ENCODE results near the gene ABCC1.

DNA sequence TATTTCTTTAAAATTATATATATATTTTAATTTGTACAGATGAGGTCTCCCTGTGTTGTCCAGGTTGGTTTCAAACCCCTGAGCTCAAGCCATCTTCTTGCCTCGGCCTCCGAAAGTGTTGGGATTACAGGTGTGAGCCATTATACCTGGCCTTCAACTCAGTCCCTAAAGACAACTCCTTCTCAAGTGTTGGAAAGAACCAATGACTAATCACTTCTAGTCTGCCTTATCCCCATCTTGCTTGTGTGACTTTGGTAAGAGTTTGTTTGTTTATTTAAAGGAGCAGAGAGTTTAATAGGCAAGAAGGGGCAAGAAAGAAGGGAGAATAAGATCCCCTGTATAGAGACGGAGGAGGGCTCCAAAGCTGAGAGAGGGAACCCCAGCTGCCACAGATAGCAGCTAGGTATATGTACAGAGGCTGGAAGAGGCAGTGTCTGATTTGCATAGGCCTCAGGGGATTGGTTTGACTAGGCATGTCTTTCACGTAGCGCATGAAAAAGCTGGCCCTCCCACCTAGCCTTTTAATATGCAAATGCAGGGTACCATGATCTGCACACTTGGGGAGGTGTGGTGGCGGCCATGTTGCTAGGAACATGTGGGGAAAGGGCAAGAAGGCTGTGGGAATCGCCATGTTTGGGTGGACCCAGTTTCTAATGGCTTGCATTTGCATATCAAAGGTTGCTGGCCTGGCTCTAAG, 21.5 kb downstream of the ABCC1 start:
- TF ChIP-seq, protein P1, sequence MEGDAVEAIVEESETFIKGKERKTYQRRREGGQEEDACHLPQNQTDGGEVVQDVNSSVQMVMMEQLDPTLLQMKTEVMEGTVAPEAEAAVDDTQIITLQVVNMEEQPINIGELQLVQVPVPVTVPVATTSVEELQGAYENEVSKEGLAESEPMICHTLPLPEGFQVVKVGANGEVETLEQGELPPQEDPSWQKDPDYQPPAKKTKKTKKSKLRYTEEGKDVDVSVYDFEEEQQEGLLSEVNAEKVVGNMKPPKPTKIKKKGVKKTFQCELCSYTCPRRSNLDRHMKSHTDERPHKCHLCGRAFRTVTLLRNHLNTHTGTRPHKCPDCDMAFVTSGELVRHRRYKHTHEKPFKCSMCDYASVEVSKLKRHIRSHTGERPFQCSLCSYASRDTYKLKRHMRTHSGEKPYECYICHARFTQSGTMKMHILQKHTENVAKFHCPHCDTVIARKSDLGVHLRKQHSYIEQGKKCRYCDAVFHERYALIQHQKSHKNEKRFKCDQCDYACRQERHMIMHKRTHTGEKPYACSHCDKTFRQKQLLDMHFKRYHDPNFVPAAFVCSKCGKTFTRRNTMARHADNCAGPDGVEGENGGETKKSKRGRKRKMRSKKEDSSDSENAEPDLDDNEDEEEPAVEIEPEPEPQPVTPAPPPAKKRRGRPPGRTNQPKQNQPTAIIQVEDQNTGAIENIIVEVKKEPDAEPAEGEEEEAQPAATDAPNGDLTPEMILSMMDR (IDR thresholded peaks at IDR 0.05): no peak
- TF ChIP-seq POLR2AphosphoS5 (IDR thresholded peaks at IDR 0.05): no peak
- no peak for TF ChIP-seq POLR2A (IDR thresholded peaks at IDR 0.05)
